H9 (cell line): ENCODE data around the gene FMO5. TPM values are rescaled to one million over a fixed set of nuclear protein-coding genes. Genes with fewer than 3 reads are reported as not detected.
"Not testable (repeated sequence)": the region's sequence is repeated elsewhere in the genome, so short reads cannot be mapped to it uniquely, and the experiment has no call there.

Experiments
- DNase-seq: peaks from one replicate; pipeline ENCODE4 v3.0.0-alpha.2; 2017
- H2AFZ ChIP-seq: one replicate; pipeline ENCODE4 v1.6.1; 2013; ENCODE audit warnings: mild to moderate bottlenecking, low read length, control low read depth, moderate library complexity
- H2AK5ac ChIP-seq: 2 replicates; pipeline ENCODE4 v1.6.1; 2013; ENCODE audit warnings: low read length, control low read depth, mixed read lengths; ENCODE audit not compliant: insufficient read length
- H2BK120ac ChIP-seq: one replicate; pipeline ENCODE4 v1.6.1; 2013; ENCODE audit warnings: low read depth, mild to moderate bottlenecking, low read length, control low read depth, inconsistent platforms; ENCODE audit not compliant: poor library complexity, severe bottlenecking
- H2BK12ac ChIP-seq: 2 replicates; pipeline ENCODE4 v1.6.1; 2013; ENCODE audit warnings: low read length, control low read depth, mixed read lengths, low read depth; ENCODE audit not compliant: insufficient read length
- H2BK15ac ChIP-seq: 2 replicates; pipeline ENCODE4 v1.6.1; 2013; ENCODE audit warnings: low read depth, low read length, control low read depth
- H2BK20ac ChIP-seq: one replicate; pipeline ENCODE4 v1.6.1; 2013; ENCODE audit warnings: low read depth, mild to moderate bottlenecking, low read length, control low read depth, inconsistent platforms; ENCODE audit not compliant: poor library complexity, severe bottlenecking
- H2BK5ac ChIP-seq: 2 replicates; pipeline ENCODE4 v1.6.1; 2013; ENCODE audit warnings: low read length, control low read depth, mixed read lengths; ENCODE audit not compliant: insufficient read length
- H3K14ac ChIP-seq: 2 replicates; pipeline ENCODE4 v1.6.1; 2013; ENCODE audit warnings: low read length, control low read depth; ENCODE audit not compliant: insufficient read depth
- H3K18ac ChIP-seq: 2 replicates; pipeline ENCODE4 v1.6.1; 2013; ENCODE audit warnings: low read depth, mild to moderate bottlenecking, mixed read lengths, low read length, control low read depth; ENCODE audit not compliant: insufficient read length
- H3K23ac ChIP-seq: 2 replicates; pipeline ENCODE4 v1.6.1; 2013; ENCODE audit warnings: low read length, control low read depth, mixed read lengths, low read depth; ENCODE audit not compliant: insufficient read length
- H3K23me2 ChIP-seq: 2 replicates; pipeline ENCODE4 v1.6.1; 2013; ENCODE audit warnings: low read depth, mild to moderate bottlenecking, mixed read lengths, low read length, control low read depth; ENCODE audit not compliant: insufficient read length, poor library complexity, severe bottlenecking
- H3K27ac ChIP-seq: 2 replicates; pipeline ENCODE4 v1.5.1; 2013; ENCODE audit warnings: low read length, control low read depth, mixed read lengths, low read depth; ENCODE audit not compliant: insufficient read length
- H3K27me3 ChIP-seq: 2 replicates; pipeline ENCODE4 v1.6.1; 2013; ENCODE audit warnings: low read length, control low read depth, inconsistent platforms; ENCODE audit not compliant: insufficient read depth
- H3K4ac ChIP-seq: 2 replicates; pipeline ENCODE4 v1.6.1; 2013; ENCODE audit warnings: low read depth, mild to moderate bottlenecking, control low read depth, inconsistent platforms, low read length, moderate library complexity
- H3K4me1 ChIP-seq: 2 replicates; pipeline ENCODE4 v1.6.1; 2013; ENCODE audit warnings: low read length, control low read depth, inconsistent platforms; ENCODE audit not compliant: insufficient read depth
- H3K4me2 ChIP-seq: 2 replicates; pipeline ENCODE4 v1.6.1; 2013; ENCODE audit warnings: low read length, control low read depth, mixed read lengths; ENCODE audit not compliant: insufficient read length, insufficient read depth
- H3K56ac ChIP-seq: 2 replicates; pipeline ENCODE4 v1.6.1; 2013; ENCODE audit warnings: low read depth, mild to moderate bottlenecking, mixed read lengths, low read length, control low read depth; ENCODE audit not compliant: insufficient read length
- H3K79me1 ChIP-seq: 2 replicates; pipeline ENCODE4 v1.6.1; 2013; ENCODE audit warnings: low read depth, mild to moderate bottlenecking, moderate library complexity, low read length, control low read depth, inconsistent platforms; ENCODE audit not compliant: insufficient read depth, poor library complexity, severe bottlenecking
- H3K79me2 ChIP-seq: 2 replicates; pipeline ENCODE4 v1.6.1; 2013; ENCODE audit warnings: low read length, control low read depth, inconsistent platforms; ENCODE audit not compliant: insufficient read depth
- H3K9ac ChIP-seq: 2 replicates; pipeline ENCODE4 v1.6.1; 2013; ENCODE audit warnings: low read length, control low read depth, mixed read lengths; ENCODE audit not compliant: insufficient read length; ENCODE audit errors: extremely low read depth
- H3K9me3 ChIP-seq: one replicate; pipeline ENCODE4 v1.6.1; 2013; ENCODE audit warnings: low read depth, low read length, inconsistent platforms; ENCODE audit not compliant: control insufficient read depth
- H3T11ph ChIP-seq: one replicate; pipeline ENCODE4 v1.6.1; 2013; ENCODE audit warnings: mild to moderate bottlenecking, low read length, control low read depth, inconsistent platforms
- H4K20me1 ChIP-seq: one replicate; pipeline ENCODE4 v1.6.1; 2013; ENCODE audit not compliant: control insufficient read depth, insufficient read length, insufficient read depth
- H4K5ac ChIP-seq: 2 replicates; pipeline ENCODE4 v1.6.1; 2013; ENCODE audit warnings: low read depth, mild to moderate bottlenecking, mixed read lengths, low read length, control low read depth; ENCODE audit not compliant: insufficient read length
- H4K8ac ChIP-seq: replicated peaks from 2 replicates; pipeline ENCODE4 v1.6.1; 2013; ENCODE audit warnings: low read length, control low read depth, mixed read lengths, low read depth; ENCODE audit not compliant: insufficient read length
- H4K91ac ChIP-seq: 2 replicates; pipeline ENCODE4 v1.6.1; 2013; ENCODE audit warnings: low read depth, mild to moderate bottlenecking, moderate library complexity, mixed read lengths, low read length, control low read depth; ENCODE audit not compliant: insufficient read length
- H3K27ac Mint-ChIP-seq, 3 experiments: 2 replicates in 2 of 3; 3 replicates in 1 of 3; pipeline ENCODE4 v1.8.0; 2020 to 2021; ENCODE audit warnings: mixed read lengths in 3 of 3, mild to moderate bottlenecking in 1 of 3, moderate library complexity in 1 of 3
- H3K27me3 Mint-ChIP-seq: 2 replicates; pipeline ENCODE4 v1.8.0; 2021; ENCODE audit warnings: low read depth, mild to moderate bottlenecking, moderate library complexity, mixed read lengths
- H3K36me3 Mint-ChIP-seq, 3 experiments: 2 replicates in 2 of 3; 3 replicates in 1 of 3; pipeline ENCODE4 v1.8.0; 2020 to 2021; ENCODE audit warnings: low read depth in 3 of 3, mixed read lengths in 3 of 3; ENCODE audit not compliant: insufficient read depth in 1 of 3
- H3K4me1 Mint-ChIP-seq, 2 experiments: 2 replicates each; pipeline ENCODE4 v1.8.0; 2020; ENCODE audit warnings: mixed read lengths in 2 of 2
- H3K4me3 Mint-ChIP-seq, 2 experiments: 2 replicates in 1 of 2; 3 replicates in 1 of 2; pipeline ENCODE4 v1.8.0; 2020 to 2021; ENCODE audit warnings: mild to moderate bottlenecking in 2 of 2, mixed read lengths in 2 of 2, moderate library complexity in 1 of 2
- H3K9me3 Mint-ChIP-seq, 2 experiments: 2 replicates in 1 of 2; 3 replicates in 1 of 2; pipeline ENCODE4 v1.8.0; 2020; ENCODE audit warnings: mild to moderate bottlenecking in 2 of 2, mixed read lengths in 2 of 2, moderate library complexity in 1 of 2
- CTCF ChIP-seq: fragments of 200-600 bp; sonication (generic); conservative IDR thresholded peaks from 3 replicates; pipeline ENCODE4 v1.8.0; 2021; ENCODE audit warnings: antibody characterized with exemption, mild to moderate bottlenecking
- WGBS: extraction: QIAGEN DNeasy Blood & Tissue Kit; methylation state at CpG from one replicate; pipeline ENCODE4 v1.1.7; 2013; ENCODE audit warnings: missing lambda C conversion rate, low lambda C conversion rate, mixed read lengths; ENCODE audit not compliant: insufficient read length; ENCODE audit errors: extremely low coverage; 5-methylcytosine and 5-hydroxymethylcytosine counted together
- total RNA-seq: library from RNA; stranded (reverse); gene quantifications from 2 replicates; pipeline ENCODE4 v1.2.1, GENCODE V29; 2021

The FMO5 gene
- total RNA-seq, 1 experiment from 2014 or later, result 0.61 TPM

- H3K27me3 Mint-ChIP-seq, result no peaks in the 10 kb centered on the region
- Histone ChIP-seq H4K8ac (no peak overlapping the region), H2BK5ac (no peak overlapping the region), H2BK120ac (no peak overlapping the region), H3K23me2 (no peaks in the 10 kb centered on the region), H3K23ac (no peak overlapping the region), H2BK20ac (no peak overlapping the region), H3K79me2 (no peaks in the 10 kb centered on the region), H2AFZ (no peak overlapping the region), H3K4me1 (no peaks in the 10 kb centered on the region), H2BK15ac (no peak overlapping the region), H3K9me3 (no peaks in the 10 kb centered on the region), H3T11ph (no peak overlapping the region), H4K91ac (no peak overlapping the region), H3K27me3 (no peaks in the 10 kb centered on the region), H2BK12ac (no peak overlapping the region), H3K56ac (no peak overlapping the region), H4K5ac (no peak overlapping the region), H3K9ac (no peak overlapping the region), H3K14ac (no peak overlapping the region), H3K18ac (no peak overlapping the region), H4K20me1 (no peaks in the 10 kb centered on the region), H2AK5ac (no peak overlapping the region), H3K4ac (no peak overlapping the region), H3K79me1 (no peaks in the 10 kb centered on the region), H3K4me2 (no peak overlapping the region), H3K27ac (no peak overlapping the region)
- no peak for TF ChIP-seq CTCF
- DNase-seq, result no peak
- H3K4me1 Mint-ChIP-seq, result no peaks in the 10 kb centered on the region
- peaks cover 20 to 78% (median 70%) of the 10 kb centered on the region in 3 experiments; a peak in 6 of 7 replicates for H3K36me3 Mint-ChIP-seq
- no peak overlapping the region for H3K27ac Mint-ChIP-seq
- no peaks in the 10 kb centered on the region for H3K9me3 Mint-ChIP-seq
- no peak overlapping the region for H3K4me3 Mint-ChIP-seq
These were observed 63.0 kb downstream of the FMO5 start for GRCh38 chr1:147162093-147162492.

- not testable (repeated sequence) for H3K79me2 ChIP-seq, H3K4me1 ChIP-seq, H3K27ac Mint-ChIP-seq, H2AFZ ChIP-seq, H3K9ac ChIP-seq, H3K27me3 ChIP-seq, H2BK12ac ChIP-seq, H3K23ac ChIP-seq, H3T11ph ChIP-seq, H2BK5ac ChIP-seq, H3K4me1 Mint-ChIP-seq, H3K4ac ChIP-seq, H3K27ac ChIP-seq, H3K4me2 ChIP-seq, H3K79me1 ChIP-seq, H3K9me3 Mint-ChIP-seq, H3K4me3 Mint-ChIP-seq, H4K8ac ChIP-seq, H3K27me3 Mint-ChIP-seq, H4K5ac ChIP-seq, H3K18ac ChIP-seq, H3K14ac ChIP-seq, H2BK15ac ChIP-seq, H3K56ac ChIP-seq, H2BK120ac ChIP-seq, H3K9me3 ChIP-seq, H4K20me1 ChIP-seq, H2AK5ac ChIP-seq, DNase-seq, H3K23me2 ChIP-seq, H4K91ac ChIP-seq, H2BK20ac ChIP-seq
- WGBS, result no CpG with 5 or more reads among the region's 2 CpGs
- H3K36me3 Mint-ChIP-seq, result peaks cover 5 to 48% (median 35%) of the 10 kb centered on the region in 3 experiments; a peak in 6 of 7 replicates
These were observed 68.0 kb downstream of the FMO5 start for GRCh38 chr1:147157116-147157515.
